HEK293 (cell line): ENCODE results near the gene PDE1C.

Source experiments
- CTCF ChIA-PET: fragments of 350-600 bp; formaldehyde crosslinking; extraction: SDS; loops from one replicate; lab custom pipeline; 2021; ENCODE audit warnings: antibody characterized with exemption; lab: Yijun Ruan, JAX
- POLR2A ChIA-PET: fragments of 300-600 bp; formaldehyde crosslinking; extraction: SDS; loops from one replicate; lab custom pipeline; 2020; ENCODE audit warnings: antibody characterized with exemption, inconsistent platforms; lab: Yijun Ruan, JAX
- H3K27ac ChIP-seq: fragments of 200-500 bp; sonication (Bioruptor generic); 2 replicates; pipeline ENCODE4 v1.5.1; 2014; ENCODE audit warnings: low read depth, low read length, control low read depth, inconsistent platforms; ENCODE audit errors: extremely low read depth
- H3K36me3 ChIP-seq, 2 experiments: fragments of 200-500 bp in 1 of 2; sonication (Bioruptor generic) in 1 of 2; 1 replicate in 1 of 2; 2 replicates in 1 of 2; pipeline ENCODE4 v1.5.1; 2014 to 2017; ENCODE audit warnings: inconsistent platforms in 2 of 2, low read length in 2 of 2; ENCODE audit not compliant: control insufficient read depth in 2 of 2, insufficient read depth in 1 of 2
- H3K4me1 ChIP-seq: fragments of 200-500 bp; sonication (Bioruptor generic); 2 replicates; pipeline ENCODE4 v1.5.1; 2014; ENCODE audit warnings: mild to moderate bottlenecking, low read length, inconsistent platforms; ENCODE audit not compliant: control insufficient read depth, insufficient read depth
- H3K4me3 ChIP-seq: 2 replicates; pipeline ENCODE4 v1.5.1; 2011; ENCODE audit warnings: low read depth, mild to moderate bottlenecking, control low read depth, low read length, moderate library complexity
- H3K9me3 ChIP-seq: fragments of 200-500 bp; sonication (Bioruptor generic); 2 replicates; pipeline ENCODE4 v1.5.1; 2014; ENCODE audit warnings: low read depth, low read length, inconsistent platforms; ENCODE audit not compliant: control insufficient read depth, insufficient read depth
- KLF9 ChIP-seq: fragments of 450-650 bp; formaldehyde crosslinking; IDR thresholded peaks from 2 replicates; pipeline ENCODE4 v1.5.1; 2016; ENCODE audit warnings: missing biosample characterization, missing genetic modification characterization, low read depth
- TCF7L2 ChIP-seq: IDR thresholded peaks from 2 replicates; pipeline ENCODE4 v1.6.1; 2011; ENCODE audit warnings: low read depth, mild to moderate bottlenecking, inconsistent platforms, low read length, moderate library complexity, borderline replicate concordance
- YY1 ChIP-seq: fragments of 450-650 bp; formaldehyde crosslinking; IDR thresholded peaks from 2 replicates; pipeline ENCODE4 v1.5.1; 2018; ENCODE audit warnings: missing biosample characterization, missing genetic modification characterization
- ZBTB7A ChIP-seq: fragments of 450-650 bp; formaldehyde crosslinking; IDR thresholded peaks from 2 replicates; pipeline ENCODE4 v1.5.1; 2016; ENCODE audit warnings: low read depth, missing biosample characterization, missing genetic modification characterization
- ZFHX2 ChIP-seq: fragments of 450-650 bp; formaldehyde crosslinking; conservative IDR thresholded peaks from 2 replicates; pipeline ENCODE4 v1.5.1; 2016; ENCODE audit warnings: missing biosample characterization, missing genetic modification characterization
- ZFP37 ChIP-seq: fragments of 450-650 bp; formaldehyde crosslinking; IDR thresholded peaks from 2 replicates; pipeline ENCODE4 v1.5.1; 2016; ENCODE audit warnings: missing biosample characterization, missing genetic modification characterization
- ZNF121 ChIP-seq: fragments of 450-650 bp; formaldehyde crosslinking; IDR thresholded peaks from 2 replicates; pipeline ENCODE4 v1.5.1; 2016; ENCODE audit warnings: missing biosample characterization, missing genetic modification characterization
- ZNF175 ChIP-seq: fragments of 450-650 bp; formaldehyde crosslinking; IDR thresholded peaks from 2 replicates; pipeline ENCODE4 v1.5.1; 2016; ENCODE audit warnings: missing biosample characterization, missing genetic modification characterization
- ZNF2 ChIP-seq: fragments of 450-650 bp; formaldehyde crosslinking; IDR thresholded peaks from 2 replicates; pipeline ENCODE4 v1.5.1; 2016; ENCODE audit warnings: missing biosample characterization, missing genetic modification characterization
- ZNF280D ChIP-seq: fragments of 450-650 bp; formaldehyde crosslinking; IDR thresholded peaks from 2 replicates; pipeline ENCODE4 v1.5.1; 2016; ENCODE audit warnings: missing biosample characterization, missing genetic modification characterization
- ZNF324 ChIP-seq: fragments of 450-650 bp; formaldehyde crosslinking; IDR thresholded peaks from 2 replicates; pipeline ENCODE4 v1.5.1; 2016; ENCODE audit warnings: missing biosample characterization, missing genetic modification characterization
- ZNF350 ChIP-seq: fragments of 450-650 bp; formaldehyde crosslinking; IDR thresholded peaks from 2 replicates; pipeline ENCODE4 v1.5.0; 2017; ENCODE audit warnings: missing biosample characterization, mild to moderate bottlenecking, missing genetic modification characterization
- ZNF548 ChIP-seq: fragments of 450-650 bp; formaldehyde crosslinking; IDR thresholded peaks from 2 replicates; pipeline ENCODE4 v1.5.1; 2016; ENCODE audit warnings: missing biosample characterization, missing genetic modification characterization
- ZNF580 ChIP-seq: fragments of 450-650 bp; formaldehyde crosslinking; IDR thresholded peaks from 2 replicates; pipeline ENCODE4 v1.5.1; 2016; ENCODE audit warnings: missing biosample characterization, missing genetic modification characterization
- ZNF670 ChIP-seq: fragments of 450-650 bp; formaldehyde crosslinking; IDR thresholded peaks from 2 replicates; pipeline ENCODE4 v1.5.1; 2016; ENCODE audit warnings: missing biosample characterization, missing genetic modification characterization, low read depth
- ZNF776 ChIP-seq: fragments of 450-650 bp; formaldehyde crosslinking; IDR thresholded peaks from 2 replicates; pipeline ENCODE4 v1.5.0; 2017; ENCODE audit warnings: missing biosample characterization, missing genetic modification characterization, borderline replicate concordance
- ZNF785 ChIP-seq: fragments of 450-650 bp; formaldehyde crosslinking; IDR thresholded peaks from 2 replicates; pipeline ENCODE4 v1.5.1; 2016; ENCODE audit warnings: missing biosample characterization, missing genetic modification characterization
- ZNF792 ChIP-seq: fragments of 450-650 bp; formaldehyde crosslinking; IDR thresholded peaks from 2 replicates; pipeline ENCODE4 v1.5.1; 2016; ENCODE audit warnings: missing biosample characterization, missing genetic modification characterization
- ZSCAN16 ChIP-seq: fragments of 450-650 bp; formaldehyde crosslinking; IDR thresholded peaks from 2 replicates; pipeline ENCODE4 v1.5.1; 2016; ENCODE audit warnings: missing biosample characterization, missing genetic modification characterization
- TF ChIP-seq, protein P1 (sequence below): fragments of 450-650 bp; formaldehyde crosslinking; IDR thresholded peaks from 2 replicates; pipeline ENCODE4 v1.5.1; 2016; ENCODE audit warnings: missing biosample characterization, missing genetic modification characterization
- TF ChIP-seq, protein P2 (sequence below): fragments of 450-650 bp; formaldehyde crosslinking; IDR thresholded peaks from 2 replicates; pipeline ENCODE4; 2016; ENCODE audit warnings: missing biosample characterization, missing genetic modification characterization
- TF ChIP-seq, protein P3 (sequence below): fragments of 450-650 bp; formaldehyde crosslinking; IDR thresholded peaks from 2 replicates; pipeline ENCODE4 v1.5.1; 2016; ENCODE audit warnings: missing biosample characterization, missing genetic modification characterization

Gene PDE1C

DNA sequence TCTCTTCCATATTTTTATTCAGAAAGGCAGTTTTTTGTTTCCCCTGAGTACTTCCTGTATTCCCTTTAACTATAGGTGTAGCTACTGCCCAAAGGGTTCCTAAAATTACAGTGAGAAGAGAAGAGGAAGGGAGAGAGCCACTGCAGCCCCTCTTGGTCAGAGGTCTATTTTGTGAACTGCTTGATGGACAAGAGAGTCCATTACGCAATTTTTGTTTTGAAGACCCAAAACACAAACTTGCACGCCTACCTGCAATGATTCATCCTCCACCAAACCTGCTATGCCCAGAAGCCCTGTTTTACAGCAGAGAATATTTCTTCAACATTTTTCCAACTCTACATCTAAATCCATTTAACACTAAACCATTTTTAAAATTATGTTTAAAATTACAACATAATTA is 75.1 kb downstream of the PDE1C start:
- Histone ChIP-seq H3K27ac (no peak overlapping the region), H3K9me3 (no peaks in the 10 kb centered on the region), H3K36me3 (no peaks in the 10 kb centered on the region), H3K4me3 (no peak overlapping the region), H3K4me1 (no peaks in the 10 kb centered on the region)
- ChIA-PET CTCF (no interaction called here), POLR2A (no interaction called here)
- TF ChIP-seq ZNF785 (tag by site-specific recombination) (no peak), ZNF670 (tag by site-specific recombination) (no peak), ZNF580 (tag by site-specific recombination) (no peak)

DNA sequence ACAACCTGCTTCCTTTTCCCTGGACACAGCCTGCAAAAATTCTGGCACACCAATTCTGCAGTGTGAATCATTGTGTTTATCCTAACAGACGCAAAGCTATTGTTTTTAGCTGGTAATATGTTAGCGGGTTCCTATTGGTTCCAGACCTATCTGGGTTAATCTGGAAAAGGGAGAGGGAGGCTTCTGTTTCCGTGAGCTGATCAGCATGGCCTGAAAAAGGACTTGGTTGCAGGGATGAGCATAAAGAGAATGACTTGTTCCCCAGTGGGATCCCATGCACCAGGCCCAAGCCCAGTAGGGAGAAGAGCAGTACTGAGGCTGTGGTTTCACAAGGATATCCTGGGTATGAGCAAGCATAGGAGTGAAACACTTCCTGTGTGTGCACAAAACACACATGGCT is 78.4 kb downstream of the PDE1C start:
- Histone ChIP-seq H3K27ac (no peak overlapping the region), H3K9me3 (no peaks in the 10 kb centered on the region), H3K4me3 (no peak overlapping the region), H3K36me3 (no peaks in the 10 kb centered on the region), H3K4me1 (no peaks in the 10 kb centered on the region)
- ChIA-PET POLR2A (no interaction called here), CTCF (no interaction called here)
- no peak for TF ChIP-seq ZNF324 (tag by site-specific recombination)
- TF ChIP-seq ZBTB7A (tag by site-specific recombination) = no peak
- no peak for TF ChIP-seq ZNF776 (tag by site-specific recombination)
- no peak for TF ChIP-seq YY1 (tag by site-specific recombination)
- no peak for TF ChIP-seq ZNF548
- TF ChIP-seq TCF7L2 = no peak
- TF ChIP-seq ZNF2 (tag by site-specific recombination) = no peak
- TF ChIP-seq KLF9 (tag by site-specific recombination) = no peak
- TF ChIP-seq, protein P1, sequence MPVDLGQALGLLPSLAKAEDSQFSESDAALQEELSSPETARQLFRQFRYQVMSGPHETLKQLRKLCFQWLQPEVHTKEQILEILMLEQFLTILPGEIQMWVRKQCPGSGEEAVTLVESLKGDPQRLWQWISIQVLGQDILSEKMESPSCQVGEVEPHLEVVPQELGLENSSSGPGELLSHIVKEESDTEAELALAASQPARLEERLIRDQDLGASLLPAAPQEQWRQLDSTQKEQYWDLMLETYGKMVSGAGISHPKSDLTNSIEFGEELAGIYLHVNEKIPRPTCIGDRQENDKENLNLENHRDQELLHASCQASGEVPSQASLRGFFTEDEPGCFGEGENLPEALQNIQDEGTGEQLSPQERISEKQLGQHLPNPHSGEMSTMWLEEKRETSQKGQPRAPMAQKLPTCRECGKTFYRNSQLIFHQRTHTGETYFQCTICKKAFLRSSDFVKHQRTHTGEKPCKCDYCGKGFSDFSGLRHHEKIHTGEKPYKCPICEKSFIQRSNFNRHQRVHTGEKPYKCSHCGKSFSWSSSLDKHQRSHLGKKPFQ (tag by site-specific recombination) = no peak
- TF ChIP-seq ZNF792 (tag by site-specific recombination) = no peak
- TF ChIP-seq ZNF175 (tag by site-specific recombination) = no peak
- TF ChIP-seq ZNF280D (tag by site-specific recombination) = no peak
- no peak for TF ChIP-seq ZFHX2 (tag by site-specific recombination)
- TF ChIP-seq, protein P2, sequence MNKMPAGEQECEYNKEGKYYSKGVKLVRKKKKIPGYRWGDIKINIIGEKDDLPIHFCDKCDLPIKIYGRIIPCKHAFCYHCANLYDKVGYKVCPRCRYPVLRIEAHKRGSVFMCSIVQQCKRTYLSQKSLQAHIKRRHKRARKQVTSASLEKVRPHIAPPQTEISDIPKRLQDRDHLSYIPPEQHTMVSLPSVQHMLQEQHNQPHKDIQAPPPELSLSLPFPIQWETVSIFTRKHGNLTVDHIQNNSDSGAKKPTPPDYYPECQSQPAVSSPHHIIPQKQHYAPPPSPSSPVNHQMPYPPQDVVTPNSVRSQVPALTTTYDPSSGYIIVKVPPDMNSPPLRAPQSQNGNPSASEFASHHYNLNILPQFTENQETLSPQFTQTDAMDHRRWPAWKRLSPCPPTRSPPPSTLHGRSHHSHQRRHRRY (tag by site-specific recombination) = no peak
- TF ChIP-seq, protein P3, sequence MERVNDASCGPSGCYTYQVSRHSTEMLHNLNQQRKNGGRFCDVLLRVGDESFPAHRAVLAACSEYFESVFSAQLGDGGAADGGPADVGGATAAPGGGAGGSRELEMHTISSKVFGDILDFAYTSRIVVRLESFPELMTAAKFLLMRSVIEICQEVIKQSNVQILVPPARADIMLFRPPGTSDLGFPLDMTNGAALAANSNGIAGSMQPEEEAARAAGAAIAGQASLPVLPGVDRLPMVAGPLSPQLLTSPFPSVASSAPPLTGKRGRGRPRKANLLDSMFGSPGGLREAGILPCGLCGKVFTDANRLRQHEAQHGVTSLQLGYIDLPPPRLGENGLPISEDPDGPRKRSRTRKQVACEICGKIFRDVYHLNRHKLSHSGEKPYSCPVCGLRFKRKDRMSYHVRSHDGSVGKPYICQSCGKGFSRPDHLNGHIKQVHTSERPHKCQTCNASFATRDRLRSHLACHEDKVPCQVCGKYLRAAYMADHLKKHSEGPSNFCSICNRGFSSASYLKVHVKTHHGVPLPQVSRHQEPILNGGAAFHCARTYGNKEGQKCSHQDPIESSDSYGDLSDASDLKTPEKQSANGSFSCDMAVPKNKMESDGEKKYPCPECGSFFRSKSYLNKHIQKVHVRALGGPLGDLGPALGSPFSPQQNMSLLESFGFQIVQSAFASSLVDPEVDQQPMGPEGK (tag by site-specific recombination) = no peak
- TF ChIP-seq ZNF121 = no peak
- TF ChIP-seq ZSCAN16 (tag by site-specific recombination) = no peak
- TF ChIP-seq ZNF350 = no peak
- no peak for TF ChIP-seq ZFP37
